Stimulated activated CD4-positive, alpha-beta T cell treated with anti-CD3 and anti-CD28 coated beads, Interleukin-2, amount 100 ng/mL, for 24 hours (primary cell): ENCODE measurements around the gene PTPRG.

Experiments used
- DNase-seq, 2 donors: peaks; one replicate each; pipeline ENCODE4 v3.0.0-alpha.2; 2020

PTPRG gene

GRCh38 chr3:61624300-61624699, 62.9 kb downstream of the PTPRG start:
- DNase-seq: no peak

GRCh38 chr3:61625429-61625828, 64.1 kb downstream of the PTPRG start:
- DNase-seq: no peak

- DNase-seq: no peak
These were observed 65.1 kb downstream of the PTPRG start for GRCh38 chr3:61626484-61626883.

GRCh38 chr3:61627768-61628185, 66.4 kb downstream of the PTPRG start:
- no peak for DNase-seq

GRCh38 chr3:61628636-61629035, 67.3 kb downstream of the PTPRG start:
- no peak for DNase-seq

- no peak for DNase-seq
These were observed 68.1 kb downstream of the PTPRG start for GRCh38 chr3:61629442-61629841.

- DNase-seq: no peak
These were observed 69.9 kb downstream of the PTPRG start for GRCh38 chr3:61631108-61631769.

GRCh38 chr3:61632568-61633175, 71.3 kb downstream of the PTPRG start:
- no peak for DNase-seq

- DNase-seq: no peak
These were observed 73.3 kb downstream of the PTPRG start for GRCh38 chr3:61634678-61635077.

GRCh38 chr3:61637088-61638051, 76.0 kb downstream of the PTPRG start:
- DNase-seq: no peak

GRCh38 chr3:61638741-61639140, 77.4 kb downstream of the PTPRG start:
- DNase-seq: no peak

GRCh38 chr3:61639991-61640390, 78.6 kb downstream of the PTPRG start:
- no peak for DNase-seq

- no peak for DNase-seq
These were observed 83.8 kb downstream of the PTPRG start for GRCh38 chr3:61645148-61645547.

- no peak for DNase-seq
These were observed 85.0 kb downstream of the PTPRG start for GRCh38 chr3:61646360-61646759.

- no peak for DNase-seq
These were observed 85.6 kb downstream of the PTPRG start for GRCh38 chr3:61646851-61647525.

- DNase-seq: no peak
These were observed 87.1 kb downstream of the PTPRG start for GRCh38 chr3:61648481-61648880.

GRCh38 chr3:61649381-61650170, 88.2 kb downstream of the PTPRG start:
- DNase-seq: no peak

GRCh38 chr3:61650276-61650675, 88.9 kb downstream of the PTPRG start:
- DNase-seq: no peak

- DNase-seq: no peak
These were observed 89.5 kb downstream of the PTPRG start for GRCh38 chr3:61650719-61651410.

- DNase-seq: no peak
These were observed 96.3 kb downstream of the PTPRG start for GRCh38 chr3:61657689-61658088.

GRCh38 chr3:61662861-61663260, 101.5 kb downstream of the PTPRG start:
- no peak for DNase-seq
